ENCODE data around the gene RCAN2. TPM values are rescaled to one million over a fixed set of nuclear protein-coding genes. Genes with fewer than 3 reads are reported as not detected.

RCAN2 gene
- total RNA-seq, 4 donors from 2014 or later = 28.7 to 79.1 (median 36.3) TPM

GRCh38 chr6:46221222-46221793 is 269.9 kb downstream of the RCAN2 start:
- H3K27me3 ChIP-seq = no peaks in the 10 kb centered on the region
- no peak overlapping the region for H3K27ac ChIP-seq (replicated peaks in 1 of 4)
- H3K4me3 ChIP-seq = no peak overlapping the region
- peaks cover 0 to 19% (median 5%) of the 10 kb centered on the region in 4 donors for H3K4me1 ChIP-seq
- peaks cover 0 to 5% (median 0%) of the 10 kb centered on the region in 4 donors for H3K36me3 ChIP-seq
- no peak for DNase-seq (ENCODE audit: extremely low spot score)
- peak; percentile 75 to 82 (median 76) for TF ChIP-seq CTCF (IDR thresholded peaks at IDR 0.05)
- no peak for TF ChIP-seq EP300 (IDR thresholded peaks at IDR 0.05)
- intact Hi-C loops (cut with DNase I) = loop anchor here (2.0 to 5.0 kb wide), 4 partner anchors 129 to 406 kb away; partner anchors contain the start of gene RCAN2
- no peaks in the 10 kb centered on the region for H3K9me3 ChIP-seq
- WGBS = 41% methylated on average over 4 of the region's 4 CpGs

GRCh38 chr6:46220352-46221221 is 270.7 kb downstream of the RCAN2 start:
- no peak overlapping the region for H3K27ac ChIP-seq (replicated peaks in 1 of 4)
- H3K4me3 ChIP-seq = no peak overlapping the region
- H3K4me1 ChIP-seq = peaks cover 0 to 19% (median 5%) of the 10 kb centered on the region in 4 donors
- peaks cover 0 to 5% (median 0%) of the 10 kb centered on the region in 4 donors for H3K36me3 ChIP-seq
- no peaks in the 10 kb centered on the region for H3K27me3 ChIP-seq
- intact Hi-C loops (cut with DNase I) = loop anchor here (2.0 to 5.0 kb wide), 4 partner anchors 128 to 407 kb away; partner anchors contain the start of gene RCAN2
- 62% methylated on average over 6 of the region's 6 CpGs for WGBS
- no peaks in the 10 kb centered on the region for H3K9me3 ChIP-seq
- TF ChIP-seq POLR2AphosphoS5 (IDR thresholded peaks at IDR 0.05) (no peak), EP300 (IDR thresholded peaks at IDR 0.05) (no peak), POLR2A (IDR thresholded peaks at IDR 0.05; ENCODE audit: low read depth) (no peak), CTCF (IDR thresholded peaks at IDR 0.05) (no peak)
- DNase-seq (ENCODE audit: extremely low spot score) = no peak

GRCh38 chr6:46219661-46220060 is 271.6 kb downstream of the RCAN2 start:
- intact Hi-C loops (cut with DNase I) = loop anchor here (2.0 to 5.0 kb wide), 4 partner anchors 127 to 408 kb away; partner anchors contain the start of gene RCAN2
- no peak overlapping the region for H3K27ac ChIP-seq (replicated peaks in 1 of 4)
- DNase-seq (ENCODE audit: extremely low spot score) = no peak

GRCh38 chr6:46218457-46218856 is 272.8 kb downstream of the RCAN2 start:
- Histone ChIP-seq H3K4me3 (no peak overlapping the region), H3K4me1 (peaks cover 0 to 19% (median 5%) of the 10 kb centered on the region in 4 donors), H3K27ac (replicated peaks in 1 of 4) (peak overlapping the region in 2 of 4 donors; percentile 51 to 63), H3K9me3 (no peaks in the 10 kb centered on the region), H3K27me3 (no peaks in the 10 kb centered on the region), H3K36me3 (peaks cover 0 to 5% (median 0%) of the 10 kb centered on the region in 4 donors)
- TF ChIP-seq POLR2AphosphoS5 (IDR thresholded peaks at IDR 0.05) (no peak), POLR2A (IDR thresholded peaks at IDR 0.05; ENCODE audit: low read depth) (no peak), EP300 (IDR thresholded peaks at IDR 0.05) (no peak), CTCF (IDR thresholded peaks at IDR 0.05) (no peak)
- 88% methylated on average over 2 of the region's 2 CpGs for WGBS
- no peak for DNase-seq (ENCODE audit: extremely low spot score)
- intact Hi-C loops (cut with DNase I) = no loop called here

More at GRCh38 chr6:46219661-46220060, 271.6 kb downstream of the RCAN2 start:
- TF ChIP-seq CTCF (IDR thresholded peaks at IDR 0.05) = no peak
- TF ChIP-seq POLR2A (IDR thresholded peaks at IDR 0.05; ENCODE audit: low read depth) = no peak
- TF ChIP-seq EP300 (IDR thresholded peaks at IDR 0.05) = no peak
- TF ChIP-seq POLR2AphosphoS5 (IDR thresholded peaks at IDR 0.05) = no peak
- Histone ChIP-seq H3K36me3 (peaks cover 0 to 5% (median 0%) of the 10 kb centered on the region in 4 donors), H3K27me3 (no peaks in the 10 kb centered on the region), H3K4me1 (peaks cover 0 to 19% (median 5%) of the 10 kb centered on the region in 4 donors), H3K9me3 (no peaks in the 10 kb centered on the region), H3K4me3 (no peak overlapping the region)

Measured in esophagus muscularis mucosa (tissue), 4 donors.